K562 (cell line): ENCODE data around the gene RNASET2. TPM values are rescaled to one million over a fixed set of nuclear protein-coding genes. Genes with fewer than 3 reads are reported as not detected.

Source experiments
- BDP1 ChIP-seq: IDR thresholded peaks from 3 replicates; pipeline ENCODE4 v1.6.1; 2011; ENCODE audit not compliant: insufficient read length, insufficient read depth
- ERF ChIP-seq: fragments of 450-650 bp; formaldehyde crosslinking; IDR thresholded peaks from 2 replicates; pipeline ENCODE4 v1.4.0; 2020; ENCODE audit warnings: mild to moderate bottlenecking, mixed read lengths
- ID3 ChIP-seq, 2 experiments: fragments of 250-450 bp in 1 of 2; fragments of 450-650 bp in 1 of 2; sonication (Bioruptor Pico) in 1 of 2; IDR thresholded peaks; 2 replicates each; pipeline versions ENCODE4 v1.6.1 to v1.8.0; 2016 to 2021; ENCODE audit warnings: mild to moderate bottlenecking in 2 of 2, moderate library complexity in 2 of 2, missing compliant biosample characterization in 1 of 2, missing genetic modification characterization in 1 of 2
- SREBF1 ChIP-seq: fragments of 150-350 bp; IDR thresholded peaks from 2 replicates; pipeline ENCODE4 v1.6.1; 2014; ENCODE audit warnings: antibody characterized with exemption, low read depth, low read length, borderline replicate concordance
- ZNF398 ChIP-seq: fragments of 250-450 bp; sonication (Bioruptor Pico); IDR thresholded peaks from 2 replicates; pipeline ENCODE4 v1.8.0; 2021; ENCODE audit warnings: moderate library complexity, mild to moderate bottlenecking, inconsistent platforms
- ZSCAN29 ChIP-seq: fragments of 450-650 bp; IDR thresholded peaks from 2 replicates; pipeline ENCODE4 v1.6.1; 2017
- polyA plus RNA-seq, 8 experiments: library from polyadenylated mRNA; depleted of rRNA in 4 of 8; stranded (reverse) in 5 of 8; unstranded in 3 of 8; fragments of >200 nt; fragmentation: Nextera tagmentation in 2 of 8; fragmentation: Illumina TruSeq in 1 of 8; extraction: Ambion mirVana in 2 of 8; extraction: Trizol in 1 of 8; gene quantifications; 2 replicates each; pipeline versions ENCODE4 v1.2.1 to v1.2.3, GENCODE V29; 2011 to 2014; ENCODE audit warnings: inconsistent platforms in 1 of 8, missing spikeins in 1 of 8
- total RNA-seq, 7 experiments: library from RNA; depleted of rRNA in 6 of 7; stranded (reverse); fragments of >200 nt in 6 of 7; fragmentation: Illumina TruSeq in 2 of 7; extraction: Trizol in 2 of 7; gene quantifications; 2 replicates each; pipeline versions ENCODE4 v1.2.1 to v1.2.3, GENCODE V29; 2011 to 2021; ENCODE audit warnings: low replicate concordance in 1 of 7
- TF ChIP-seq, protein P1 (sequence below): fragments of 250-450 bp; sonication (Bioruptor Pico); IDR thresholded peaks from 2 replicates; pipeline ENCODE4 v1.4.0; 2020; ENCODE audit warnings: borderline replicate concordance
- TF ChIP-seq, protein P2 (sequence below): fragments of 250-450 bp; sonication (Bioruptor Pico); IDR thresholded peaks from 2 replicates; pipeline ENCODE4 v1.8.0; 2021; ENCODE audit warnings: borderline replicate concordance, mild to moderate bottlenecking, moderate library complexity; ENCODE audit not compliant: poor library complexity, severe bottlenecking
- TF ChIP-seq, protein P3 (sequence below): fragments of 250-450 bp; sonication (Bioruptor Pico); IDR thresholded peaks from 2 replicates; pipeline ENCODE4 v1.5.0; 2021; ENCODE audit warnings: mild to moderate bottlenecking, moderate library complexity

Gene RNASET2
- total and polyA plus RNA-seq, 9 of the 15 experiments (the other 6 are each of a cell fraction or from before 2014, with no cell fraction given) = 7.4 to 141 (median 91.3) TPM

DNA sequence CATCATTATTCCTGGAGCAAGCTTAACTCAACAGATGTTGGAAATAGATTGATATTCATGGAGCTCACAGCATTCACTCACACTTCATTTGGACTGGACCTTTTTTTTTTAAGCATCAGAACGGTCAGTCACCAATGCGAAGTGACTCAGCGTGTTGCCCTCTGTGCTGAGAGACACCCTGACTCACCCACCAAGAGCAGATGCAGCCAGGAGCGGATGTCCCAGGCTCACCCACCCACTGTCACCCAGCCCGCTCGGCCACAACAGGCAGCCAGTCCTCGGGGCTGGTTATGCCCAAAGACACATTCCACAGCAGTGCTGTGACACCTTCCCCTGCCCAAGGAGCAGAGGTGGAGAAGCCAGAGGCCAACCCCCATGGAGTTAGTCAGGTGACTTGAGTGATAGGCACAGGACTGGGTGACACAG is 15.7 kb downstream of the RNASET2 start (continued):
- no peak for TF ChIP-seq ID3 (CRISPR knock-in tag; IDR thresholded peaks at IDR 0.05)
- 0 out of 2 replicates have a peak, but pooled peaks have one; percentile 29 for TF ChIP-seq ID3 (tag; IDR thresholded peaks at IDR 0.05)
- TF ChIP-seq ZSCAN29 = no peak
- TF ChIP-seq ZNF398 (CRISPR knock-in tag) = no peak
- peak; percentile 45; the same call in 1 of the 2 replicates for TF ChIP-seq ERF
- TF ChIP-seq, protein P1, sequence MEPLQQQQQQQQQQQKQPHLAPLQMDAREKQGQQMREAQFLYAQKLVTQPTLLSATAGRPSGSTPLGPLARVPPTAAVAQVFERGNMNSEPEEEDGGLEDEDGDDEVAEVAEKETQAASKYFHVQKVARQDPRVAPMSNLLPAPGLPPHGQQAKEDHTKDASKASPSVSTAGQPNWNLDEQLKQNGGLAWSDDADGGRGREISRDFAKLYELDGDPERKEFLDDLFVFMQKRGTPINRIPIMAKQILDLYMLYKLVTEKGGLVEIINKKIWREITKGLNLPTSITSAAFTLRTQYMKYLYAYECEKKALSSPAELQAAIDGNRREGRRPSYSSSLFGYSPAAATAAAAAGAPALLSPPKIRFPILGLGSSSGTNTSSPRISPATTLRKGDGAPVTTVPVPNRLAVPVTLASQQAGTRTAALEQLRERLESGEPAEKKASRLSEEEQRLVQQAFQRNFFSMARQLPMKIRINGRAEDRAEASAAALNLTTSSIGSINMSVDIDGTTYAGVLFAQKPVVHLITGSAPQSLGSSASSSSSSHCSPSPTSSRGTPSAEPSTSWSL (CRISPR knock-in tag) = no peak
- TF ChIP-seq, protein P2, sequence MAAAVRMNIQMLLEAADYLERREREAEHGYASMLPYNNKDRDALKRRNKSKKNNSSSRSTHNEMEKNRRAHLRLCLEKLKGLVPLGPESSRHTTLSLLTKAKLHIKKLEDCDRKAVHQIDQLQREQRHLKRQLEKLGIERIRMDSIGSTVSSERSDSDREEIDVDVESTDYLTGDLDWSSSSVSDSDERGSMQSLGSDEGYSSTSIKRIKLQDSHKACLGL (CRISPR knock-in tag) = no peak
- TF ChIP-seq, protein P3, sequence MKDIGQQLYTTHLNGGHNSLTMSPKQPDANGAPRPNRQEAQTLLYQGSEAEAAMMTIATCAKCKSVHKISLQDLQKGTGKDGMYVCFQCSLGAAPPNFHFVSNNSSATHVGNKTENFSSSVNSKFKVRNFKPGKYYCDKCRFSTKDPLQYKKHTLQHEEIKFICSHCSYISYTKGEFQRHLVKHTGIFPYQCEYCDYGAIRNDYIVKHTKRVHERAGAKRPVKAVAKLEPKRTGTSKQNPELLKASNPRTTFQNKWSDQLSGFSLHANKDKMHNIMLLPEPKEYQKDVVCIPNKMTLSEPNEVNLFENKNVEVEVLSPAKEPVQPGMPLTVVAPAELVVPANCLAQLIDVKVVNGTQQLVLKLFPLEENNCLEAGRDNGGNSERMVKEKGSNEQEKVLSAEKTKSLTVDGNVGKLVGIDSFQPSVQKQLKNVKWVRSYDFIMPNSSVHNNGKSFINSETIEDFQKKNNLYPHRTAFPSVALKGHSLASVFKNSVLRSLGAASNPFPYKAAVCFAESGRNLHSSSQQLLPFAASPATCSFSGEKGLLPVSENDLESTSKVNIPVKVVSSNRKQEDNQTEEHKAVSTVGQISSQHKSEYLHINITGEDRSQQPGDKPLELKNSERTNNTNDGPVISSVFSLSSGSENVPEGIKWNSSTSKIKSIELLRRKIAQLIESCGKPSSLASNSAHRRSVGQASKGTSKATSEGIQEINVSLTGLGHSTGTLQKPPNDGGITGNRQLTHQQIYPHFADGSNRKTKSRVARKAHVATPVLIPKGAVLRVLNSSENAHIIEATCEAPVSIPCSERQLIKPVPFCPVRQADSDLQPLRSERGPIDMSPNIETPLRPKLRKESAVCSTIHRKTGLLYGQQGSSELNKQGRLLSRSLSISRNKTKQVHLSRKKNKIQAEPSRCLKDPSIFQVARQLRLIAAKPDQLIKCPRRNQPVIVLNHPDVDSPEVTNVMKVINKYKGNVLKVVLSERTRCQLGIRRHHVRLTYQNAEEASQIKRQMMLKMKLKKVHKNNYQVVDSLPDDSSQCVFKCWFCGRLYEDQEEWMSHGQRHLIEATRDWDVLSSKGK (CRISPR knock-in tag) = no peak
- TF ChIP-seq SREBF1 = no peak
- no peak for TF ChIP-seq BDP1
